ENCODE data around the gene MPL. TPM values are rescaled to one million over a fixed set of nuclear protein-coding genes. Genes with fewer than 3 reads are reported as not detected.

MPL gene
- total RNA-seq, 2 donors from 2014 or later, result not detected

DNA sequence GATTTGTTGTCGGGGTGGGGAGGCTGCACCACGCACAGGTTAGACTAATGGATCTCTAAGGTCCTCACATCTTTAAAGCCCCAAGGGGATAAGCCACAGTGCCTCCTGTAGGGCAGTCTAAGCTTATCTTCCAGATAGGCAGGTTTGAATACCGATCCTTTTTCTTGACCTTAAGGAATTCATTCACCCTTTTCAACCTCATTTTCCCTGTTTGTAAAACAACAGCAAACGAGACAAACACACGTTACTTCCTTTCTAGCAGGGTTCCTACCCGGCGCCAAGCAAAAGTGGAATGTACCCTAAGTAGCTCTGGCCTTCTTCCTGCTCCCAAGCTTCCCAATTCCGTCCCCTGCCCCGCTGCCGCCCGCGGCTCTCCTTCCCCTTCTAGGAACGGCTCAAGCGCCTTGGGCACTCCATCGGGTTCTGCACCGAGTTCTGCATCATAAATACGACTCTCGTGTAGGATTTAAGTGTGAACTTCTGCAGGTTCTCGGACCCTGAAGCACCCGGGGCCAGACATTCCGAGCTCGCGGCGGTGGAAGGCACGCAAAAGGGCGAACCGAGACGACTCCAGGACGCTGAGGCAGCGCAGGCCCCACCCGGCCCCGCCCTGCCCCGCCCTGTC is 20.6 kb downstream of the MPL start:
- DNase-seq (peak in 1 of 2 donors; percentile 20), ATAC-seq (replicated peaks in 1 of 2) (peak; percentile 18 to 23)
- no peaks in the 10 kb centered on the region for H3K9me3 Mint-ChIP-seq
- H3K36me3 Mint-ChIP-seq (ENCODE audit: insufficient read depth in 2 of 2), result peaks cover 17 to 26% of the 10 kb centered on the region in 2 donors
- no peaks in the 10 kb centered on the region for H3K27me3 Mint-ChIP-seq (ENCODE audit: low read depth)
- peak overlapping the region; percentile 88 for H3K27ac Mint-ChIP-seq
- peaks cover 50% of the 10 kb centered on the region for H3K4me1 Mint-ChIP-seq (ENCODE audit: low read depth)
- H3K4me3 Mint-ChIP-seq, result peak overlapping the region; percentile 83 to 95

DNA sequence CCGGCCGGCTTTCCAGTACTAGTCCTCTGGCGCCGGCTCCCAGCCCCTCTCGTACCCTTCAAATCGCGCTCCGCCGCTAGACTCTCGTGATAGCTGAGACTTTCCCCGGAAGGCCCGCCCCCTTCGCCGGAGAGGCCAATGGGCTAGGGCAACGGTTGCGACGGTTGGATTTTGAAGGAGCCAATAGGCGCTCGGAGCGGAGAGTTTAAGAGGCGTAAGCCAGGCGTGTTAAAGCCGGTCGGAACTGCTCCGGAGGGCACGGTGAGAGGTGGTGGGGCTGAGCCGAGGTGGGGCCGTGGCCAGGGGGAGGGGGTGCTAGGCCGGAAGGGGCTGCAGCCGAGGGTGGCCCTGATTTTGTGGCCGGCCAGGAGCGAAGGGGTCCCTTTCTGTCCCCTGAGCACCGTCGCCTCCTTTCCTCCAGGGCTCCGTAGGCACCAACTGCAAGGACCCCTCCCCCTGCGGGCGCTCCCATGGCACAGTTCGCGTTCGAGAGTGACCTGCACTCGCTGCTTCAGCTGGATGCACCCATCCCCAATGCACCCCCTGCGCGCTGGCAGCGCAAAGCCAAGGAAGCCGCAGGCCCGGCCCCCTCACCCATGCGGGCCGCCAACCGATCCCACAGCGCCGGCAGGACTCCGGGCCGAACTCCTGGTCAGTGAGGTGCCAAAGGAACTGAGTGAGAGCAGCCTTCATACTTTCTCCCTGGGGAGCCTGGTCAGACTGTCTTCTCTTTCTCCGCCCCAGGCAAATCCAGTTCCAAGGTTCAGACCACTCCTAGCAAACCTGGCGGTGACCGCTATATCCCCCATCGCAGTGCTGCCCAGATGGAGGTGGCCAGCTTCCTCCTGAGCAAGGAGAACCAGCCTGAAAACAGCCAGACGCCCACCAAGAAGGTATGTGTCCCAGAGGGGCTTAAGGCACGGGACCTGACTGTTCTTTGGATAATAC is 21.4 kb downstream of the MPL start, which contains the start of gene CDC20:
CDC20 (plus strand) TSS at position 236 of the 948 bp plus-strand sequence; CDS start at position 471, 235 bp downstream.
- peak within 1 kb of the TSS; percentile 88 for H3K27ac Mint-ChIP-seq
- H3K4me1 Mint-ChIP-seq (ENCODE audit: low read depth), result peaks cover 51% of the 10 kb centered on the region
- no peaks in the 10 kb centered on the region for H3K9me3 Mint-ChIP-seq
- peaks cover 20 to 30% of the 10 kb centered on the region in 2 donors for H3K36me3 Mint-ChIP-seq (ENCODE audit: insufficient read depth in 2 of 2)
- ATAC-seq (replicated peaks in 1 of 2) (peak; percentile 96 to 98), DNase-seq (peak; percentile 99)
- H3K4me3 Mint-ChIP-seq, result peak within 1 kb of the TSS; percentile 83 to 95
- H3K27me3 Mint-ChIP-seq (ENCODE audit: low read depth), result no peaks in the 10 kb centered on the region

DNA sequence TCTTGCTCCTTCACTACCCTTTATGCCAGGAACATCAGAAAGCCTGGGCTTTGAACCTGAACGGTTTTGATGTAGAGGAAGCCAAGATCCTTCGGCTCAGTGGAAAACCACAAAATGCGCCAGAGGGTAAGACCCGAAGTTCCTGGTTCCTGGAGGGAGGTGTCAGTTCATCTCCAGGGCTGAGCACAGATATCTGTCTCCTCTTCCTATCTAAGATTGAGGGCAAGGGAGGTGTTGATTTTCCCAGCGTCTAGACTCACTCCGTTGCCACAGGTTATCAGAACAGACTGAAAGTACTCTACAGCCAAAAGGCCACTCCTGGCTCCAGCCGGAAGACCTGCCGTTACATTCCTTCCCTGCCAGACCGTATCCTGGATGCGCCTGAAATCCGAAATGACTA is 22.1 kb downstream of the MPL start:
- H3K9me3 Mint-ChIP-seq, result no peaks in the 10 kb centered on the region
- H3K27me3 Mint-ChIP-seq (ENCODE audit: low read depth), result no peaks in the 10 kb centered on the region
- DNase-seq, result no peak
- H3K4me1 Mint-ChIP-seq (ENCODE audit: low read depth), result peaks cover 51% of the 10 kb centered on the region
- H3K27ac Mint-ChIP-seq, result peak overlapping the region; percentile 42
- peaks cover 21 to 35% of the 10 kb centered on the region in 2 donors for H3K36me3 Mint-ChIP-seq (ENCODE audit: insufficient read depth in 2 of 2)
- ATAC-seq (replicated peaks in 1 of 2), result no peak
- peak overlapping the region; percentile 83 to 95 for H3K4me3 Mint-ChIP-seq

DNA sequence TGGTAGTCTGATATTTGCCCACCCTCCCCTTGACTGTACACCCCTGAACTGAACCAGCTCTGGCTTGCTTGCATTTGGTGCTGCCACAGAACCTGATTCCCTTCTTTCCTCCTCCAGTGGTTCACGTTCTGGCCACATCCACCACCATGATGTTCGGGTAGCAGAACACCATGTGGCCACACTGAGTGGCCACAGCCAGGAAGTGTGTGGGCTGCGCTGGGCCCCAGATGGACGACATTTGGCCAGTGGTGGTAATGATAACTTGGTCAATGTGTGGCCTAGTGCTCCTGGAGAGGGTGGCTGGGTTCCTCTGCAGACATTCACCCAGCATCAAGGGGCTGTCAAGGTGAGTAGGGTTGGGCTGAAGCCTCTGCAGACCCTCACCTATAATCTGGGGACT is 23.0 kb downstream of the MPL start:
- ATAC-seq (replicated peaks in 1 of 2), result no peak
- Mint-ChIP-seq H3K36me3 (ENCODE audit: insufficient read depth in 2 of 2) (peaks cover 21 to 41% of the 10 kb centered on the region in 2 donors), H3K9me3 (no peaks in the 10 kb centered on the region), H3K27me3 (ENCODE audit: low read depth) (no peaks in the 10 kb centered on the region), H3K27ac (peak overlapping the region; percentile 16), H3K4me1 (ENCODE audit: low read depth) (peaks cover 60% of the 10 kb centered on the region), H3K4me3 (peak overlapping the region; percentile 83 to 95)
- DNase-seq, result no peak

DNA sequence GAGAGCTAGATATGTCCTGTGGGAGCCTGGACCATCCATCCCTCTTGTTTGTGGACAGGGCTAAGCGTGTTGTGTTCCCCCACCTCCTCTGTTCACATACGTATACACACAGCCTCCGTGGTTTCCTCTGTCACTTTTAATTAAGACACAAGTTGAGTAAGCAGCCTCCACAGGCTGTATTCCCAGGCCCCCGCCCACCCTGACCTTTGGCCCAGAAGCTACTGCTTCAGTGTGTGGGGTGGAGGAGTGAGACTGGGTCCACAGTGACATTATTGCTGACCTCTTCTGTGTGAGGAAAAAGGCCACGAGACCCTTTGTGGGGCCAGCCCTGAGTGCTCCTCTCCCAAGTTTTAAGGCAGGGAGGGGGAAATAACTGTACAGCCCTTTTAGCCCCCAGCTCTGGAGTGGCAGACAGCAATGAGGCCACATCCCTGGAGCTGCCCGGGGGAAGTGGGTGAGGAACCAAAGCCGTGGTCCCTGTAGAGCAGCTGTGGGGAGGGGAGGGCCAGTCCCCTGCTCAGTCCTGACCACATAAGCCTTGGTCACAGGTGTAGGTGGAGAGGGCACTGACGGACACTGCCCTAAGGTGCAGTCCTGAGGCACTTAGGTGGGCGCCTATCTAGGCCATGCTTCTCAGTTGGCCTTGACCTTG is 25.8 kb downstream of the MPL start:
- Mint-ChIP-seq H3K27me3 (ENCODE audit: low read depth) (no peaks in the 10 kb centered on the region), H3K36me3 (ENCODE audit: insufficient read depth in 2 of 2) (peaks cover 23 to 38% of the 10 kb centered on the region in 2 donors), H3K4me3 (no peak overlapping the region), H3K4me1 (ENCODE audit: low read depth) (peaks cover 64% of the 10 kb centered on the region), H3K9me3 (no peaks in the 10 kb centered on the region), H3K27ac (no peak overlapping the region)
- no peak for ATAC-seq (replicated peaks in 1 of 2)
- no peak for DNase-seq

DNA sequence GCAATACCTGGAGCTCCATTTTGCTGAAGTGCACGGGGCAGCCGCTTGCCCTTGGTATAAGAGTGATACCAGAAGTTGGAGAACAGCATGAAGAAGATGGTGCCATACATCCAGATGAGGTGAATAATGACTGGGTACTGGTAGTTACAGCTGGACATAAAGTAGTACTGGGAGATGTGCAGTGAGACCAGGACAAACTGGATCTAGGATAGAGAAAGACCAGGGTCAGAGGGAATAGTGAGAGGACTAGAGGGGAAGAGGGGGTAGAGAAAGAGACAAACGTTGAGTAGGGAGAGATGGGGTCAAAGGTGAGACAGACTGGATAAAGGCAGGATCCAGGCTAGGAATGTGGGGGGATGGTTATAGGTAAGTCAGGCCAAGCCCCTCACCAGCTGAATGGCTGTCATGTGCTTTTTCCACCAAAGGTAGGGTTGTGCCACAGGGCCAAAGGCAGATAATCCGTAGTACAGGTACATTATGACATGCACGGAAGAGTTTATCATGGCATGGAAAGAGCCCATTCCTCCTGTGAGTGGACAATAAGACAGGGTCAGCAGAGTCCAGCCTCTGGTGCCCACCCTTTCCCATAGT is 26.4 kb downstream of the MPL start:
- H3K27ac Mint-ChIP-seq, result peak overlapping the region; percentile 12
- no peaks in the 10 kb centered on the region for H3K27me3 Mint-ChIP-seq (ENCODE audit: low read depth)
- no peak overlapping the region for H3K4me3 Mint-ChIP-seq

DNA sequence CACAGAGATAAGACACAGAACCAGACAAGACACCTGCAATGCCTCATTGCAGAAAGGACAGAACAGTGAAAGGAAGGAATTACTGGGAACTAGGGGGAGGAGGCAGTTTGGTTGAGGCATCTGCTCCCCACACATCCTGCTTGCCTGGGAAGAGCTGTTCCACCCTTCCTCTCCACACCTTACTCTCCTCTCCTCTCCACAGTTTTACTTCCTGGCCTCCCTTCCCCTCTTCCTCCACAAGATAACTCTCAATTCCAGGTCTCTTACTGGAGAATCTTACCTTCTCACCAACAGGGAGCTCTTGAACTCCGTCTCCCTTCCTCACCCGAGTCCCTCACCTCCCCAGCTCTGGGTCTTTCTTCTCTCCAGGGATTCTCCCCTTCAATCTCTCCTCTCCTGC is 28.1 kb downstream of the MPL start:
- Mint-ChIP-seq H3K27me3 (ENCODE audit: low read depth) (no peaks in the 10 kb centered on the region), H3K27ac (peak overlapping the region; percentile 62), H3K4me1 (ENCODE audit: low read depth) (peaks cover 59% of the 10 kb centered on the region), H3K36me3 (ENCODE audit: insufficient read depth in 2 of 2) (peaks cover 15 to 31% of the 10 kb centered on the region in 2 donors), H3K9me3 (no peaks in the 10 kb centered on the region), H3K4me3 (peak overlapping the region; percentile 94)
- no peak for ATAC-seq (replicated peaks in 1 of 2)
- no peak for DNase-seq

More for the DNA sequence above, 26.4 kb downstream of the MPL start:
- H3K9me3 Mint-ChIP-seq, result no peaks in the 10 kb centered on the region
- ATAC-seq (replicated peaks in 1 of 2) (no peak), DNase-seq (no peak)
- H3K4me1 Mint-ChIP-seq (ENCODE audit: low read depth), result peaks cover 69% of the 10 kb centered on the region
- peaks cover 21 to 38% of the 10 kb centered on the region in 2 donors for H3K36me3 Mint-ChIP-seq (ENCODE audit: insufficient read depth in 2 of 2)

DNA sequence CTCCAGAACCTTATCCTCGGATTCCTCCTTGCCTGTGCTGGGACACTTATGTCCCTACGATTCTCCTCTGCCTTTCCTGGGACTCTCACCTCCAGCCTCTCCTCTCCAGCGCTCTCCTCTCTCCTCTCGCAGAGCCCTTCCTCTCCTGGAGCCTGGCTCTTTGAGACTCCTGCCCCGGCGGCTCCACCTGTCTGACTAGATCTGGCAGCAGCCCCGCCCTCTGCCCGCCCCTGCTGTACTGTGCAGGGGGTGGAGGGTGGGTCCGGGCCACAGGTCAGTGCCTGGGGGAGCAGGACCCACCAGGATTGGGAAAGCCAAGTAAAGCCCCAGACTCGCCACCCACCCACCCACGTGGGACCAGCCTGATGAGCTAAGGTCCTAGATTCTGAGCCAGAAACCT is 28.6 kb downstream of the MPL start:
- Mint-ChIP-seq H3K27ac (peak overlapping the region; percentile 62), H3K36me3 (ENCODE audit: insufficient read depth in 2 of 2) (peaks cover 14 to 30% of the 10 kb centered on the region in 2 donors), H3K4me3 (peak overlapping the region; percentile 94), H3K4me1 (ENCODE audit: low read depth) (peaks cover 59% of the 10 kb centered on the region), H3K9me3 (no peaks in the 10 kb centered on the region), H3K27me3 (ENCODE audit: low read depth) (no peaks in the 10 kb centered on the region)
- ATAC-seq (replicated peaks in 1 of 2), result no peak
- DNase-seq, result peak in 1 of 2 donors; percentile 13

DNA sequence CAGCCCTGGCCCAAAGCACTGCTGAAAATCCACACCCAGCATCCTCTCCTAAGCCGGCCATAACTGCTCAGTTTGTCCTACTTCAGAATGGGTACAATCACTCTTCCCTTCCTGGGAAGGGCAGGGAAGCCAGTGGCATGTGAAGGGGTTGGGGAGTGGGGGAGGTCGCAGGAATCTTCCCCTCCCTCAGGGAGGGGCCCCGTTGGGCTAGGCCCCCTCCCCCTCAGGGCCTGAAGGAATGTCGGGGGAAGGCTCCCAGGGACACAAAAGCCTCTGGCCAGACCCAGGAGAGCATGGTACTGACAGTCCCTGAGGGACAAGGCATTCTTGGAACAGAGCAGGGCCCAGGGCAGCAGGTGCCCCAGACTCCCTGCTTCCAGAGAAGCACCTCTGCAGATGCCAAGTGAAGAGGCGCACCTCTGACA is 29.0 kb downstream of the MPL start:
- H3K4me3 Mint-ChIP-seq, result peak overlapping the region; percentile 94
- ATAC-seq (replicated peaks in 1 of 2) (no peak), DNase-seq (no peak)
- H3K9me3 Mint-ChIP-seq, result no peaks in the 10 kb centered on the region
- peaks cover 10 to 25% of the 10 kb centered on the region in 2 donors for H3K36me3 Mint-ChIP-seq (ENCODE audit: insufficient read depth in 2 of 2)
- H3K27me3 Mint-ChIP-seq (ENCODE audit: low read depth), result no peaks in the 10 kb centered on the region
- H3K27ac Mint-ChIP-seq, result peak overlapping the region; percentile 78
- H3K4me1 Mint-ChIP-seq (ENCODE audit: low read depth), result peaks cover 54% of the 10 kb centered on the region

DNA sequence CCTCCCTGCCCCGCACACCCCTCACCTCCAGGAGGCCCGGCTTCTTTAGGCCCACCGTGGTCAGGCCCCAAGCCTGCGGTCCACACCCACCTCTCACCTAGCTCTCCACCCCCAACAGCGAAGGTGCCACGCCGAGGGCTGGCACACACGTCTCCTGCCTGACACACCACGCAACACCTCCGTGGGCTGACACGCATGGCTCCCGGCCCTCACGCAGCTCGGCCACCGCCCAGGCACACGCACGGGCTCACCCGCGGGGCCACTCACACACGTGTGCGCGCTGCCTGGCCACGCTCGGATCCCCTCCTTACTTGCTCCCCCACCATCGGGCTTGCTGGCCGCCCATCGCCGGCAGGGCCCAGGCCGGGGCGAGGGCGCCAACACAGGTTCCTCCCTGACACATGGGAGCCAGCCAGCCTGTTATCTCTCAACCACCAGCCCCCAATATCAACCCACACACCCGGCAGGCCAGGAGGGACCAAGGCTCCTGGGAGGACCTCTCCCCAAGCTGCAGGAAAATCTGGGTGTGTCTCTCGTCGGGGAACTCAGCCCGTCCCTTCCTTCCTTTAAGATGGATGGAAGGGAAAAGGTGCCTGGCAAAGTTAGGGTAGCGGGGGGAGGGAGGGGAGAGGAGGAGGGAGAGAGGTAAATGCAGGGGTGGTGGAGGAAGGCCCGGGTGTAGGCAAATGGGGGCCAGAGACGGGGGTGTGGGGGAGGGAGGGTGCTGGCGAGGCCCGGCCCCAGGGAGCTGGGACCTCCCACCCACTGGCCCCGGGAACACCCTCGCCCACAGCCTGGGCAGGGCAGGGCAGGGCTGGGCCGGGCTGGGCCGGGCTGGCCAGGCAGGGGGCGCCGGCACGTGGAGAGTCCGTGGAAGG is 29.6 kb downstream of the MPL start:
- Mint-ChIP-seq H3K27me3 (ENCODE audit: low read depth) (no peaks in the 10 kb centered on the region), H3K4me1 (ENCODE audit: low read depth) (peaks cover 48% of the 10 kb centered on the region), H3K36me3 (ENCODE audit: insufficient read depth in 2 of 2) (peaks cover 6 to 19% of the 10 kb centered on the region in 2 donors), H3K4me3 (peak overlapping the region; percentile 94), H3K27ac (peak overlapping the region; percentile 78), H3K9me3 (no peaks in the 10 kb centered on the region)
- DNase-seq (peak; percentile 37 to 48), ATAC-seq (replicated peaks in 1 of 2) (peak; percentile 67 to 68)

DNA sequence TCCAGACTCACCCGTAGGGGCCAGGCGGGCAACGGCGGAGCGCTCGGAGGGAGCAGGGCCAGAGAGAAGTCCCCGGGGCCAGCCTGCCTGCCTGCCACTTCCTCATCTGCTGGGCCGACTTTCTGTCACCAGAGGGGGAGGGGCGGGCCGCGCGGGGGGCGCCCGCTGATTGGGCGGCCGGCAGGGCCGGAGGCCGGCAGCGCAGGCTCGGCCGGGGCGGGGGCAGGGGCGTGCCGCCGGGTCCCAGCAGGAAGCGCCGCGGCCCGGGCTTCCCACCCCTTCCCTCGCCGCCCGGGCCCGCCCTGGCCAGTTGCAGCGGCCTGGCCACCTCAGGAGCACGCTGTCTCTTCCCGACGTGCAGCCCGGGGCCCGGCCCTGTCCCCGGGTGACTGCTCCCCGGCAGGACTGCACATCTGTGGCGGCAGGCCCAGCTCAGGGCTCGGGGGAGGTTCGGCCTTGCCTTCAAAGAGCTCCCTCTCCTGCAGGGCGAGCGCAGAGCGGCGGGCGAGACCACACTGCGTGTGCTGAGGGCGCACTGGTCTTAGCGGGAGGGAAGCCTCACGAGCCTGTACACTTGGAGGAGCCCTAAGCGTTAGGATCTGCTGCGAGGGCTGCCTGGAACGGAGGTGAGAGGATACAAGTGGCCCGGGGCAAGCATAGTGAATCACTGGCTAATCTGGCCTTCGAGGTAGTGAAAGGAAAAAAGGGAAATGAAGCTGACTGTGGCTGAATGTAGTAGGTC is 30.5 kb downstream of the MPL start, which contains the start of gene ELOVL1:
ELOVL1 (minus strand) TSS at position 108 of the 742 bp plus-strand sequence. CDS start 2,402 bp downstream, outside the sequence.
- H3K4me3 Mint-ChIP-seq, result peak within 1 kb of the TSS; percentile 94
- peaks cover 40% of the 10 kb centered on the region for H3K4me1 Mint-ChIP-seq (ENCODE audit: low read depth)
- DNase-seq (peak; percentile 91 to 94), ATAC-seq (replicated peaks in 1 of 2) (peak; percentile 89)
- no peaks in the 10 kb centered on the region for H3K9me3 Mint-ChIP-seq
- H3K36me3 Mint-ChIP-seq (ENCODE audit: insufficient read depth in 2 of 2), result peaks cover 6 to 15% of the 10 kb centered on the region in 2 donors
- peak within 1 kb of the TSS; percentile 83 for H3K27ac Mint-ChIP-seq
- H3K27me3 Mint-ChIP-seq (ENCODE audit: low read depth), result no peaks in the 10 kb centered on the region
